Right renal pelvis (tissue), 4 donors: ENCODE data around the gene TIRAP. TPM values are rescaled to one million over a fixed set of nuclear protein-coding genes. Genes with fewer than 3 reads are reported as not detected.

Experiments used
- DNase-seq, 4 donors: peaks; one replicate each; pipeline ENCODE4 v3.0.0-alpha.2; 2013; ENCODE audit warnings: low read depth in 4 of 4, low spot score in 3 of 4, missing footprints in 1 of 4
- polyA plus RNA-seq, 4 donors: library from polyadenylated mRNA; unstranded; fragments of 120-200 nt; gene quantifications; one replicate each; pipeline ENCODE4 v1.2.1, GENCODE V29; 2013; ENCODE audit not compliant: insufficient read length in 4 of 4

The TIRAP gene
- polyA plus RNA-seq, 4 donors: 10.5 to 13.3 (median 11.3) TPM

GRCh38 chr11:126339073-126339862 lies 56.4 kb downstream of the TIRAP start:
- DNase-seq: no peak

DNA sequence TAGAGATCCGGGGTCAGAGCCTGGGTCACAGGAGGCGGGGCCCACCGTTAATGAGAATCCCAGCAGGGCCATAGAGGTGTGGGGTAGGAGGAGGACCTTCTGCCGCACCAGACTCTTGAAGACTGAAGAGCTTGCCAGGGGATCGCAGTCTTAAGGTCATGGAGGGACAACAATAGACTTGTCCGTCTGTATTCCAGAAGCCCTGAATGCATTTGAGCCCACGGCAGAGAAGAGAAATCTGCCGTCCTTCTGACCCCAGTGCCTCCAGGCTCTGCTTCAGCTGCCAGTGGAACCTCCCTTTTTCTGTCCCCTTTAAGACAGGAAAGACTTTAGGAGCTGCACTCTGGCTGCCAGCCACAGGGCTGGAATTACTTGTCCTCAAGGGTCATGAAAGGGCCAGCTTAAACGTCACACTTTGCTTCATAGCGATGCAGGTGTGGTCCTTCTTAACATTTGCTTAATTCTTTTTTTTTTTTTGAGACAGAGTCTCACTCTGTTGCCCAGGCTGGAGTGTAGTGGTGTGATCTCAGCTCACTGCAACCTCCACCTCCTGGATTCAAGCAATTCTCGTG lies 57.1 kb downstream of the TIRAP start:
- no peak for DNase-seq

DNA sequence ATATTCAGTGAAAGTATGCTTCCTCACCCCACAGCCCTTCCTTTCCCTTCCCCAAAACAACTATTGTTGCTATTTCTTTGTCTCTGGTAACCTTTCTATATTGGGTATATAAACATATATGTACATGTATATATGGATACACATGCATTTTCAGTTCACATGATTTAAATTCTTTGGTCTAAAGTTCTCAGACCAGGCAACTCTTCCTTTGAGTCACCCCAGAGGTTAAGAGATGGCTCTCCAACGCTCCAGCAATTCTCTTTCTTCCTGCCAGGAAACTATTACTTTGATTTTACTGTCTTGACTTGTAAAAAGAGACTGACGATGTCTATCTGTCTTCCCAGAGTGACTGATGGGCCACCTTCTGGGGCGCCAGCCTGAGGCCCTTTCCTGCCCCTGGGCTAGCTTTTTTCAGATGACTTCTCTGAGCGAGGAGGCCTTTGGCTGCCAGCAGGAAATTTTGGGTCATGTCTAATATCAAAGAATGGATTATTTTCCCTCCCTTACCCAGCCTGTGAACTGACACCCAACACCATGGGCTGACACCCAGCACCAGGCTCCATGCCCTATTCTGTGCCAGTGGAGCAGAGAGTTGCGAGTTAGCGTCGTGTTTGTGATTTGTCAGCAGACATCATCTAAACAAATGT lies 58.2 kb downstream of the TIRAP start:
- no peak for DNase-seq

- DNase-seq: no peak
Measured at GRCh38 chr11:126341760-126342161, 58.9 kb downstream of the TIRAP start.

GRCh38 chr11:126343051-126343450 lies 60.2 kb downstream of the TIRAP start:
- DNase-seq: no peak

Other genes starting within 250 kb of the TIRAP start
- gene CDON, start 220.2 kb upstream of the TIRAP start, polyA plus RNA-seq: 10 to 100 TPM; 25.3 to 27.7 (median 26.2) TPM
- gene RPUSD4, start 71.4 kb upstream of the TIRAP start, polyA plus RNA-seq: 10 to 100 TPM; 29.8 to 32.5 (median 30.9) TPM
- gene FAM118B, start 71.3 kb upstream of the TIRAP start, polyA plus RNA-seq: 10 to 100 TPM; 27.3 to 32.9 (median 30.9) TPM
- gene SRPRA, start 14.2 kb upstream of the TIRAP start, polyA plus RNA-seq: 10 to 100 TPM; 79.3 to 89.1 (median 82.9) TPM
- 10 to 100 TPM; 31.2 to 36.7 (median 34.1) TPM for gene FOXRED1, start 13.9 kb upstream of the TIRAP start, polyA plus RNA-seq
- 10 to 100 TPM; 14.8 to 17.7 (median 16.0) TPM for gene DCPS, start 21.0 kb downstream of the TIRAP start, polyA plus RNA-seq
- gene ST3GAL4, start 72.6 kb downstream of the TIRAP start, polyA plus RNA-seq: 10 to 100 TPM; 17.1 to 21.9 (median 19.6) TPM